Prostate gland (tissue), 2 donors: ENCODE data around the gene ATXN1. TPM values are rescaled to one million over a fixed set of nuclear protein-coding genes. Genes with fewer than 3 reads are reported as not detected.
A peak's percentile ranks its signal among the peaks of the same experiment; 100 is the strongest.

Source experiments
- DNase-seq: peaks from one replicate; pipeline ENCODE4 v3.0.0-alpha.2; 2019; ENCODE audit warnings: low spot score
- H3K27ac ChIP-seq, 2 donors: fragments of 200-600 bp; sonication (generic); 2 replicates each; pipeline ENCODE4 v1.5.1; 2017 to 2019
- H3K27me3 ChIP-seq: fragments of 200-600 bp; sonication (generic); replicated peaks from 2 replicates; pipeline ENCODE4 v1.5.1; 2019; ENCODE audit not compliant: insufficient read depth
- H3K36me3 ChIP-seq, 2 donors: fragments of 200-600 bp; sonication (generic); 1 replicate in 1 of 2; 2 replicates in 1 of 2; pipeline versions ENCODE4 v1.5.1 to v1.8.1; 2017 to 2019
- H3K4me1 ChIP-seq: fragments of 200-600 bp; sonication (generic); replicated peaks from 2 replicates; pipeline ENCODE4 v1.5.1; 2019
- H3K4me3 ChIP-seq, 2 donors: fragments of 200-600 bp; sonication (generic); 2 replicates each; pipeline ENCODE4 v1.5.1; 2017 to 2019
- H3K9me3 ChIP-seq: fragments of 200-600 bp; sonication (generic); 2 replicates; pipeline ENCODE4 v1.5.1; 2017
- CTCF ChIP-seq, 4 experiments: fragments of 200-600 bp in 2 of 4; fragments of 450-650 bp in 2 of 4; sonication (generic) in 2 of 4; IDR thresholded peaks; 1 replicate in 3 of 4; 2 replicates in 1 of 4; pipeline ENCODE4 v1.5.1; 2016 to 2019; ENCODE audit warnings: antibody characterized with exemption in 4 of 4, mild to moderate bottlenecking in 2 of 4, moderate library complexity in 2 of 4
- POLR2A ChIP-seq: fragments of 450-650 bp; IDR thresholded peaks from one replicate; pipeline ENCODE4 v1.6.1; 2016; ENCODE audit warnings: antibody characterized with exemption, mild to moderate bottlenecking
- POLR2AphosphoS5 ChIP-seq: sonication (generic); formaldehyde crosslinking; IDR thresholded peaks from one replicate; pipeline ENCODE4 v1.6.1; 2017; ENCODE audit warnings: antibody characterized with exemption
- WGBS: methylation state at CpG from one replicate; pipeline ENCODE4 v1.1.5; 2018; 5-methylcytosine and 5-hydroxymethylcytosine counted together
- intact Hi-C: fragments of 100-400 bp; cut with DNase I; formaldehyde crosslinking; loops from one replicate; pipeline ENCODE4 v1.14.2; 2022
- total RNA-seq, 2 donors: library from RNA; depleted of rRNA; stranded (reverse); fragments of >200 nt; gene quantifications; one replicate each; pipeline ENCODE4 v1.1.0, GENCODE V29; 2016

The ATXN1 gene
- total RNA-seq, 2 donors from 2014 or later: 28.5 to 89.0 TPM

DNA sequence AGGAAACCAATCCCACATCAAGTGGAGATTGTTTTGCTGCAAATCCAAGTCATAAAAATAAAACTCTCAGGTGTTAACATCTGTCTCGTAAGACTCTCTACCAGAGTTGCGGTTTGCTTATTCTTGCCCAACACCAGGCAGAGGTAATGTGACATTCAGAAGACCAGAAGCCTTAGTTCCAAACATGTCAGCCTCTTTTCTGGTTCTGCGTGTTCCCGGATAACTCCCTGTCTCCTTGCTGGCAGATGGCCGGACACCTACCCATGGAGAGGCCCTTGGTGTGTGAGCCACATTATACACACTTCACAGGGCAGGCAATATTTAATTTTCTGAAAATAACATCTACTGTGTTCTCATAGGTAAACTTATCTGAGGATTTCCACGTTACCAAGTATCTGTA, 449.5 kb downstream of the ATXN1 start:
- no peak for DNase-seq
- intact Hi-C loops: no loop called here
- TF ChIP-seq POLR2AphosphoS5 (no peak), POLR2A (no peak), CTCF (IDR thresholded peaks at IDR 0.05) (no peak)
- H3K4me1 ChIP-seq: no peaks in the 10 kb centered on the region
- 94% methylated on average over 6 of the region's 6 CpGs for WGBS
- H3K4me3 ChIP-seq: no peak overlapping the region
- H3K9me3 ChIP-seq: no peaks in the 10 kb centered on the region
- H3K27me3 ChIP-seq: no peaks in the 10 kb centered on the region
- H3K36me3 ChIP-seq: no peaks in the 10 kb centered on the region
- no peak overlapping the region for H3K27ac ChIP-seq

- TF ChIP-seq POLR2A: no peak
- TF ChIP-seq POLR2AphosphoS5: no peak
- no peak for TF ChIP-seq CTCF (IDR thresholded peaks at IDR 0.05)
- DNase-seq: no peak
- no peak overlapping the region for H3K4me3 ChIP-seq
- H3K27ac ChIP-seq: no peak overlapping the region
- H3K4me1 ChIP-seq: no peaks in the 10 kb centered on the region
- WGBS: 81% methylated on average over 20 of the region's 20 CpGs
- no peaks in the 10 kb centered on the region for H3K36me3 ChIP-seq
- no peaks in the 10 kb centered on the region for H3K9me3 ChIP-seq
- intact Hi-C loops: no loop called here
- no peaks in the 10 kb centered on the region for H3K27me3 ChIP-seq
Measured at GRCh38 chr6:16306334-16306733, 454.9 kb downstream of the ATXN1 start.

- no peak for TF ChIP-seq POLR2A
- TF ChIP-seq POLR2AphosphoS5: no peak
- TF ChIP-seq CTCF (IDR thresholded peaks at IDR 0.05): no peak
- no peak overlapping the region for H3K27ac ChIP-seq
- no peaks in the 10 kb centered on the region for H3K36me3 ChIP-seq
- H3K27me3 ChIP-seq: no peaks in the 10 kb centered on the region
- intact Hi-C loops: no loop called here
- no peak overlapping the region for H3K4me3 ChIP-seq
- WGBS: 91% methylated on average over 19 of the region's 19 CpGs
- no peaks in the 10 kb centered on the region for H3K4me1 ChIP-seq
- no peak for DNase-seq
- H3K9me3 ChIP-seq: no peaks in the 10 kb centered on the region
Measured at GRCh38 chr6:16305788-16306187, 455.5 kb downstream of the ATXN1 start.

GRCh38 chr6:16305246-16305725, 456.0 kb downstream of the ATXN1 start:
- H3K9me3 ChIP-seq: no peaks in the 10 kb centered on the region
- H3K36me3 ChIP-seq: no peaks in the 10 kb centered on the region
- H3K4me3 ChIP-seq: no peak overlapping the region
- no peak overlapping the region for H3K27ac ChIP-seq
- TF ChIP-seq POLR2AphosphoS5: no peak
- TF ChIP-seq CTCF (IDR thresholded peaks at IDR 0.05): no peak
- no peak for TF ChIP-seq POLR2A
- H3K4me1 ChIP-seq: no peaks in the 10 kb centered on the region
- no peak for DNase-seq
- WGBS: 74% methylated on average over 7 of the region's 7 CpGs
- H3K27me3 ChIP-seq: no peaks in the 10 kb centered on the region
- intact Hi-C loops: no loop called here

- Histone ChIP-seq H3K27ac (peak overlapping the region in 1 of 2 donors; percentile 39), H3K9me3 (no peaks in the 10 kb centered on the region), H3K4me1 (no peaks in the 10 kb centered on the region), H3K27me3 (no peaks in the 10 kb centered on the region), H3K36me3 (no peaks in the 10 kb centered on the region), H3K4me3 (no peak overlapping the region)
- TF ChIP-seq POLR2AphosphoS5 (peak; percentile 41), POLR2A (no peak)
- WGBS: 47% methylated on average over 26 of the region's 27 CpGs
- DNase-seq: peak; percentile 46
- intact Hi-C loops: no loop called here
Measured at GRCh38 chr6:16302721-16303552, 458.3 kb downstream of the ATXN1 start.
